ENCODE results near the gene MED16. TPM values are rescaled to one million over a fixed set of nuclear protein-coding genes. Genes with fewer than 3 reads are reported as not detected.
"Not testable (repeated sequence)": the region's sequence is repeated elsewhere in the genome, so short reads cannot be mapped to it uniquely, and the experiment has no call there.

Gene MED16
- total and polyA plus RNA-seq, 2 experiments from 2014 or later: 26.6 to 66.5 TPM

- Histone ChIP-seq H3K36me3 (ENCODE audit: low read depth) (no peaks in the 10 kb centered on the region), H3F3A (ENCODE audit: insufficient read depth) (no peaks in the 10 kb centered on the region), H3K27ac (no peak overlapping the region), H3K9me3 (ENCODE audit: low read depth) (no peaks in the 10 kb centered on the region), H4K20me1 (ENCODE audit: insufficient read depth) (no peaks in the 10 kb centered on the region), H3K9ac (no peak overlapping the region), H3K4me1 (ENCODE audit: insufficient read depth) (no peaks in the 10 kb centered on the region), H3K79me2 (ENCODE audit: insufficient read depth) (no peaks in the 10 kb centered on the region), H3K4me2 (ENCODE audit: unreplicated experiment) (no peak overlapping the region), H3K4me3 (no peak overlapping the region), H2AFZ (no peak overlapping the region), H3K9me2 (ENCODE audit: insufficient read depth) (no peaks in the 10 kb centered on the region), H3K27me3 (replicated peaks; ENCODE audit: insufficient read depth) (peaks cover 48% of the 10 kb centered on the region)
- TF ChIP-seq EZH2 (IDR thresholded peaks at IDR 0.05; ENCODE audit: insufficient read depth, poor library complexity, severe bottlenecking) (no peak), EZH2phosphoT487 (IDR thresholded peaks at IDR 0.05; ENCODE audit: insufficient read depth, low read depth) (no peak)
- DNase-seq: peak; percentile 44
- WGBS, 2 experiments (ENCODE audit: low coverage in 1 of 2, low lambda C conversion rate in 2 of 2, missing lambda C conversion rate in 2 of 2): 7 to 14% methylated on average over 18 to 41 of the region's 46 CpGs
- in situ Hi-C loops (cut with MboI): no loop called here
Measured at GRCh38 chr19:843180-843835, 49.7 kb downstream of the MED16 start.

DNA sequence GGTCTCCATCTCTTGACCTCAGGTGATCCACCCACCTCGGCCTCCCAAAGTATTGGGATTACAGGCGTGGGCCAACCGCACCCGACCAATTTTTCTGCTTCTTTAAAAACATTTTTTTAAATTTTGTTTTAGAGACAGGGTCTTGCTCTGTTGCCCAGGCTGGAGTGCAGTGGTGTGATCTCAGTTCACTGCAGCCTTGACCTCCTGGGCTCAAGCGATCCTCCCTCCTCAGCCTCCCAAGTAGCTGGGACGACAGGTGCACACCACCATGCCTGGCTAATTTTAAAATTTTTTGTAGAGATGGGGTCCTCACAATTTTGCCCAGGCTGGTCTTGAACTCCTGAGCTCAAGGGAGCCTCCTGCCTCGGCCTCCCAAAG is 50.2 kb downstream of the MED16 start:
- in situ Hi-C loops (cut with MboI): not testable (repeated sequence)
- 66 to 70% methylated on average over 7 of the region's 7 CpGs for WGBS, 2 experiments (ENCODE audit: low coverage in 1 of 2, low lambda C conversion rate in 2 of 2, missing lambda C conversion rate in 2 of 2)

GRCh38 chr19:840519-841206 is 52.3 kb downstream of the MED16 start, which contains the start of gene PRTN3:
Gene PRTN3, plus strand, starts transcription at chr19:840999. Its CDS starts 10 bp downstream, at chr19:841009.
- no peaks in the 10 kb centered on the region for H3F3A ChIP-seq (ENCODE audit: insufficient read depth)

More for the DNA sequence above, 50.2 kb downstream of the MED16 start:
- not testable (repeated sequence) for DNase-seq; H3K36me3 ChIP-seq (ENCODE audit: low read depth); H3K4me1 ChIP-seq (ENCODE audit: insufficient read depth); H3K9ac ChIP-seq; H3K4me3 ChIP-seq; H3F3A ChIP-seq (ENCODE audit: insufficient read depth); H3K9me2 ChIP-seq (ENCODE audit: insufficient read depth); H3K27ac ChIP-seq; H3K4me2 ChIP-seq (ENCODE audit: unreplicated experiment); H2AFZ ChIP-seq; H4K20me1 ChIP-seq (ENCODE audit: insufficient read depth); H3K9me3 ChIP-seq (ENCODE audit: low read depth); H3K79me2 ChIP-seq (ENCODE audit: insufficient read depth)
- H3K27me3 ChIP-seq (replicated peaks; ENCODE audit: insufficient read depth): peaks cover 43% of the 10 kb centered on the region

GRCh38 chr19:835210-835810 is 57.7 kb downstream of the MED16 start:
- Histone ChIP-seq H4K20me1 (ENCODE audit: insufficient read depth) (no peaks in the 10 kb centered on the region), H3K27me3 (replicated peaks; ENCODE audit: insufficient read depth) (peaks cover 12% of the 10 kb centered on the region; the same call in 1 of the 2 replicates), H3K4me3 (no peak overlapping the region), H3K9me3 (ENCODE audit: low read depth) (no peaks in the 10 kb centered on the region), H3K4me2 (ENCODE audit: unreplicated experiment) (no peak overlapping the region), H3K27ac (no peak overlapping the region), H3F3A (ENCODE audit: insufficient read depth) (no peaks in the 10 kb centered on the region), H2AFZ (no peak overlapping the region), H3K79me2 (ENCODE audit: insufficient read depth) (no peaks in the 10 kb centered on the region), H3K4me1 (ENCODE audit: insufficient read depth) (no peaks in the 10 kb centered on the region), H3K36me3 (ENCODE audit: low read depth) (no peaks in the 10 kb centered on the region), H3K9ac (no peak overlapping the region), H3K9me2 (ENCODE audit: insufficient read depth) (no peaks in the 10 kb centered on the region)
- no peak for DNase-seq
- TF ChIP-seq EZH2 (IDR thresholded peaks at IDR 0.05; ENCODE audit: insufficient read depth, poor library complexity, severe bottlenecking): no peak
- no peak for TF ChIP-seq EZH2phosphoT487 (IDR thresholded peaks at IDR 0.05; ENCODE audit: insufficient read depth, low read depth)
- in situ Hi-C loops (cut with MboI): no loop called here
- WGBS, 2 experiments (ENCODE audit: low coverage in 1 of 2, low lambda C conversion rate in 2 of 2, missing lambda C conversion rate in 2 of 2): 21 to 53% methylated on average over 9 to 36 of the region's 36 CpGs

More at GRCh38 chr19:840519-841206, 52.3 kb downstream of the MED16 start, which contains the start of gene PRTN3:
- H3K27me3 ChIP-seq (replicated peaks; ENCODE audit: insufficient read depth): peaks cover 36% of the 10 kb centered on the region
- H3K27ac ChIP-seq: no peak within 1 kb of the TSS
- H2AFZ ChIP-seq: no peak within 1 kb of the TSS
- no peaks in the 10 kb centered on the region for H3K4me1 ChIP-seq (ENCODE audit: insufficient read depth)
- H3K79me2 ChIP-seq (ENCODE audit: insufficient read depth): no peaks in the 10 kb centered on the region
- H3K9me3 ChIP-seq (ENCODE audit: low read depth): no peaks in the 10 kb centered on the region
- in situ Hi-C loops (cut with MboI): no loop called here
- H3K4me3 ChIP-seq: no peak within 1 kb of the TSS
- TF ChIP-seq EZH2phosphoT487 (IDR thresholded peaks at IDR 0.05; ENCODE audit: insufficient read depth, low read depth) (no peak), EZH2 (IDR thresholded peaks at IDR 0.05; ENCODE audit: insufficient read depth, poor library complexity, severe bottlenecking) (no peak)
- no peak within 1 kb of the TSS for H3K4me2 ChIP-seq (ENCODE audit: unreplicated experiment)
- WGBS, 2 experiments (ENCODE audit: low coverage in 1 of 2, low lambda C conversion rate in 2 of 2, missing lambda C conversion rate in 2 of 2): 70 to 78% methylated on average over 22 to 24 of the region's 24 CpGs
- H4K20me1 ChIP-seq (ENCODE audit: insufficient read depth): no peaks in the 10 kb centered on the region
- H3K9me2 ChIP-seq (ENCODE audit: insufficient read depth): no peaks in the 10 kb centered on the region
- DNase-seq: no peak
- H3K9ac ChIP-seq: no peak within 1 kb of the TSS
- no peaks in the 10 kb centered on the region for H3K36me3 ChIP-seq (ENCODE audit: low read depth)
